HepG2 (cell line): ENCODE data around the gene SLC22A15. TPM values are rescaled to one million over a fixed set of nuclear protein-coding genes. Genes with fewer than 3 reads are reported as not detected.

Experiments used
- ATAC-seq: fragments of 200-7000 bp; cut with Tn5 transposase; 3 replicates; pipeline ENCODE4 v1.9.1; 2020; ENCODE audit warnings: mild to moderate bottlenecking, moderate library complexity
- BruUV-seq: library from RNA; stranded (reverse); fragments of 400-500 nt; replicated peaks from 2 replicates; lab custom pipeline; 2021; lab: Mats Ljungman, UMichigan
- CTCF ChIA-PET: fragments of 300-600 bp; formaldehyde crosslinking; extraction: SDS; loops from one replicate; lab custom pipeline; 2021; ENCODE audit warnings: low total read pairs, inconsistent platforms, low intra/inter-chr PET ratio; lab: Yijun Ruan, JAX
- POLR2A ChIA-PET: fragments of 350-600 bp; sonication (Branson Sonifier 250); formaldehyde crosslinking; loops from one replicate; lab custom pipeline; 2020; ENCODE audit warnings: antibody characterized with exemption, inconsistent platforms; lab: Yijun Ruan, JAX
- DNase-seq: peaks from one replicate; pipeline ENCODE4 v3.0.0-alpha.2; 2015; ENCODE audit warnings: low spot score
- FAIRE-seq: peaks from 3 replicates; lab custom pipeline; 2011; peaks lifted over from hg19 to GRCh38; lab: Jason Lieb, UNC
- H2AFZ ChIP-seq: one replicate; pipeline ENCODE4 v1.6.1; 2011; ENCODE audit warnings: low read length, inconsistent platforms
- H3K27ac ChIP-seq: fragments of 300-600 bp; 3 replicates; pipeline ENCODE4 v1.8.0; 2011; ENCODE audit warnings: mixed run types, mild to moderate bottlenecking, mixed read lengths, low read length, inconsistent platforms; ENCODE audit not compliant: insufficient read depth; ENCODE audit errors: extremely low read length
- H3K27me3 ChIP-seq, 2 experiments: fragments of 200-600 bp in 1 of 2; 2 replicates in 1 of 2; 3 replicates in 1 of 2; pipeline versions ENCODE4 v1.6.0 to v1.8.0; 2011; ENCODE audit warnings: low read length in 2 of 2, mild to moderate bottlenecking in 2 of 2, moderate library complexity in 2 of 2, inconsistent platforms in 1 of 2; ENCODE audit not compliant: insufficient read depth in 2 of 2, control insufficient read depth in 1 of 2
- H3K36me3 ChIP-seq, 2 experiments: fragments of 200-600 bp in 1 of 2; replicated peaks in 1 of 2; 2 replicates in 1 of 2; 3 replicates in 1 of 2; pipeline versions ENCODE4 v1.5.1 to v1.8.0; 2011; ENCODE audit warnings: low read length in 2 of 2, inconsistent platforms in 1 of 2; ENCODE audit not compliant: insufficient read depth in 2 of 2, control insufficient read depth in 1 of 2
- H3K4me1 ChIP-seq: 2 replicates; pipeline ENCODE4 v1.5.1; 2012; ENCODE audit warnings: low read length, inconsistent platforms; ENCODE audit not compliant: insufficient read depth
- H3K4me2 ChIP-seq: 2 replicates; pipeline ENCODE4 v1.6.0; 2011; ENCODE audit warnings: low read depth, low read length, inconsistent platforms
- H3K4me3 ChIP-seq, 3 experiments: fragments of 200-600 bp in 1 of 3; sonication (generic), shearing (Covaris generic) in 1 of 3; replicated peaks in 1 of 3; 2 replicates each; pipeline ENCODE4 v1.5.1; 2011 to 2016; ENCODE audit warnings: low read length in 3 of 3, inconsistent platforms in 2 of 3, low read depth in 2 of 3, mild to moderate bottlenecking in 2 of 3, control low read depth in 1 of 3, mixed read lengths in 1 of 3; ENCODE audit not compliant: insufficient read depth in 1 of 3
- H3K79me2 ChIP-seq: one replicate; pipeline ENCODE4 v1.6.1; 2011; ENCODE audit warnings: low read length, inconsistent platforms; ENCODE audit not compliant: insufficient read depth
- H3K9ac ChIP-seq: 2 replicates; pipeline ENCODE4 v1.6.0; 2011; ENCODE audit warnings: mild to moderate bottlenecking, low read depth, low read length, inconsistent platforms; ENCODE audit not compliant: insufficient read depth
- H3K9me3 ChIP-seq: 2 replicates; pipeline ENCODE4 v1.5.1; 2012; ENCODE audit warnings: mild to moderate bottlenecking, low read length
- H4K20me1 ChIP-seq: 2 replicates; pipeline ENCODE4 v1.6.0; 2011; ENCODE audit warnings: inconsistent platforms, mild to moderate bottlenecking, low read length, moderate library complexity; ENCODE audit not compliant: insufficient read depth
- BRF2 ChIP-seq: sonication (generic); formaldehyde crosslinking; IDR thresholded peaks from 2 replicates; pipeline ENCODE4 v1.8.1; 2022; ENCODE audit warnings: mild to moderate bottlenecking, missing genetic modification reagents
- CHD4 ChIP-seq: fragments of 200-600 bp; sonication (generic); IDR thresholded peaks from 2 replicates; pipeline ENCODE4 v1.7.0; 2017; ENCODE audit warnings: mild to moderate bottlenecking, low read length, borderline replicate concordance
- DDIT3 ChIP-seq: sonication (generic); formaldehyde crosslinking; IDR thresholded peaks from 2 replicates; pipeline ENCODE4 v1.4.0; 2020; ENCODE audit warnings: mild to moderate bottlenecking, missing genetic modification reagents
- FOSL2 ChIP-seq: sonication (generic); formaldehyde crosslinking; IDR thresholded peaks from 2 replicates; pipeline ENCODE4 v1.4.0; 2020; ENCODE audit warnings: missing genetic modification reagents
- HOXA7 ChIP-seq: sonication (generic); formaldehyde crosslinking; IDR thresholded peaks from 2 replicates; pipeline ENCODE4 v1.8.1; 2022; ENCODE audit warnings: mild to moderate bottlenecking, missing genetic modification reagents, moderate library complexity
- ZBTB39 ChIP-seq: sonication (generic); formaldehyde crosslinking; IDR thresholded peaks from 2 replicates; pipeline ENCODE4 v1.5.0; 2020; ENCODE audit warnings: missing genetic modification reagents
- ZFP36 ChIP-seq: fragments of 150-350 bp; IDR thresholded peaks from 2 replicates; pipeline ENCODE4 v1.6.1; 2018; ENCODE audit warnings: borderline replicate concordance, low read length, low read depth; ENCODE audit not compliant: partially characterized antibody
- ZFX ChIP-seq: sonication (generic); formaldehyde crosslinking; IDR thresholded peaks from 2 replicates; pipeline ENCODE4 v1.4.0; 2020; ENCODE audit warnings: mild to moderate bottlenecking, low read depth, missing genetic modification reagents, moderate library complexity
- ZIK1 ChIP-seq: sonication (generic); formaldehyde crosslinking; IDR thresholded peaks from 2 replicates; pipeline ENCODE4 v1.5.0; 2020; ENCODE audit warnings: mild to moderate bottlenecking, low read depth, missing genetic modification reagents, borderline replicate concordance
- ZNF598 ChIP-seq: sonication (generic); formaldehyde crosslinking; IDR thresholded peaks from 2 replicates; pipeline ENCODE4 v1.5.1; 2020; ENCODE audit warnings: mild to moderate bottlenecking, missing genetic modification reagents, borderline replicate concordance
- WGBS: methylation state at CpG from one replicate; pipeline ENCODE4 v1.1.6; 2017; ENCODE audit warnings: low lambda C conversion rate; 5-methylcytosine and 5-hydroxymethylcytosine counted together
- in situ Hi-C: cut with HindIII; loops from 2 replicates; pipeline ENCODE4 v1.10.0; 2017; ENCODE audit warnings: low pct_unique_long_range_greater_than_20kb; ENCODE audit not compliant: extremely low pct_ligation_motif_present
- intact Hi-C: fragments of 100-400 bp; cut with micrococcal nuclease; formaldehyde crosslinking; loops from one replicate; pipeline ENCODE4 v1.10.0; 2022; ENCODE audit not compliant: unreplicated experiment
- polyA plus RNA-seq, 8 experiments: library from polyadenylated mRNA; depleted of rRNA in 3 of 8; stranded (reverse) in 7 of 8; unstranded in 1 of 8; fragments of >200 nt; fragmentation: Illumina TruSeq in 4 of 8; extraction: Trizol in 4 of 8; gene quantifications; 2 replicates each; pipeline versions ENCODE4 v1.2.1 to v1.2.3, GENCODE V29; 2011 to 2016; ENCODE audit warnings: low read depth in 4 of 8, missing spikeins in 1 of 8, mixed read lengths in 1 of 8; ENCODE audit not compliant: insufficient read depth in 1 of 8
- total RNA-seq, 5 experiments: library from RNA; depleted of rRNA; stranded (reverse); fragments of >200 nt; fragmentation: Illumina TruSeq; extraction: Trizol; gene quantifications; 2 replicates each; pipeline ENCODE4 v1.2.3, GENCODE V29; 2016; ENCODE audit warnings: low read depth in 1 of 5
- TF ChIP-seq, protein P1 (sequence below): sonication (generic); formaldehyde crosslinking; IDR thresholded peaks from 2 replicates; pipeline ENCODE4 v1.8.0; 2022; ENCODE audit warnings: missing genetic modification reagents, mild to moderate bottlenecking, moderate library complexity, borderline replicate concordance

The SLC22A15 gene
- total and polyA plus RNA-seq, 2 of the 13 experiments (the other 11 are each of a cell fraction or from before 2014, with no cell fraction given), result 0.24 to 1.7 TPM

GRCh38 chr1:116076831-116077230 lies 100.5 kb downstream of the SLC22A15 start:
- Histone ChIP-seq H3K27me3 (no peaks in the 10 kb centered on the region), H3K9ac (no peak overlapping the region), H3K9me3 (no peaks in the 10 kb centered on the region), H4K20me1 (no peaks in the 10 kb centered on the region), H2AFZ (no peak overlapping the region), H3K27ac (no peak overlapping the region), H3K4me1 (no peaks in the 10 kb centered on the region), H3K4me2 (no peak overlapping the region), H3K4me3 (no peak overlapping the region), H3K36me3 (no peaks in the 10 kb centered on the region), H3K79me2 (no peaks in the 10 kb centered on the region)
- FAIRE-seq (no peak), DNase-seq (no peak), ATAC-seq (no peak)
- no TSS peak for BruUV-seq
- intact Hi-C loops (no loop called here), in situ Hi-C loops (no loop called here)
- CTCF ChIA-PET, result no interaction called here
- TF ChIP-seq BRF2 (CRISPR knock-in tag), result no peak
- no peak for TF ChIP-seq ZFX
- TF ChIP-seq CHD4, result no peak
- TF ChIP-seq FOSL2 (CRISPR knock-in tag), result no peak
- TF ChIP-seq HOXA7 (CRISPR knock-in tag), result no peak
- no peak for TF ChIP-seq ZNF598 (CRISPR knock-in tag)
- 16% methylated on average over 3 of the region's 3 CpGs for WGBS
- POLR2A ChIA-PET, result no interaction called here

DNA sequence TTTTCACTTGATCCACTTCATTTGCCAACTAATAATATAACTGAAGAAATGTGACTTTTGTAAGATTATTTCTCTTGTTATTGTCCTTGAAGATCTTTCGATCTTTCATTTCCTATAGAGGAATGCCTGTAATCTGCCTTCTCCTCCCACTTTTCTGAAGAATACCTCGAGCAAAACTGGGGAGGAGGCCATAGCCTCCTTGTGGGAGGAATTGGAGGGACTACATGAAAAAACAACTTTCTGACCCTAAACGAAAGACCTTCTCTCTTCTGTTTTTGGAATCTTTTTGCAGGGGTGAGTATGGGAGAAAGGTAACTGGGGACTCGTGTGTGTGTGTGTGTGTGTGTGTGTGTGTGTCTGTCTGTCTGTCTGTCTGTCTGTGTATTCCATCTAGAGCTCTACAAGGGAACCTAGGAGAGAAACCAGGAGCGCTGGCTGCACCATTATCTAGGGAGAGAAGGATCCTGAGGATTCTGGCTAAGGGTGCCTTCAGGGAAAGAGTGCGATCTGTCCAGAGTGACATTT lies 102.4 kb downstream of the SLC22A15 start:
- no peaks in the 10 kb centered on the region for H3K79me2 ChIP-seq
- H3K4me1 ChIP-seq, result no peaks in the 10 kb centered on the region
- no peaks in the 10 kb centered on the region for H3K36me3 ChIP-seq
- no peak overlapping the region for H3K4me3 ChIP-seq
- intact Hi-C loops (no loop called here), in situ Hi-C loops (no loop called here)
- H4K20me1 ChIP-seq, result no peaks in the 10 kb centered on the region
- no peak overlapping the region for H2AFZ ChIP-seq
- H3K9ac ChIP-seq, result no peak overlapping the region
- FAIRE-seq, result no peak
- H3K27me3 ChIP-seq, result no peaks in the 10 kb centered on the region
- ChIA-PET CTCF (no interaction called here), POLR2A (no interaction called here)
- DNase-seq, result no peak
- H3K4me2 ChIP-seq, result no peak overlapping the region
- H3K9me3 ChIP-seq, result no peaks in the 10 kb centered on the region
- 29% methylated on average over 6 of the region's 6 CpGs for WGBS
- no peak for ATAC-seq
- H3K27ac ChIP-seq, result no peak overlapping the region
- no TSS peak for BruUV-seq
- TF ChIP-seq, protein P1, sequence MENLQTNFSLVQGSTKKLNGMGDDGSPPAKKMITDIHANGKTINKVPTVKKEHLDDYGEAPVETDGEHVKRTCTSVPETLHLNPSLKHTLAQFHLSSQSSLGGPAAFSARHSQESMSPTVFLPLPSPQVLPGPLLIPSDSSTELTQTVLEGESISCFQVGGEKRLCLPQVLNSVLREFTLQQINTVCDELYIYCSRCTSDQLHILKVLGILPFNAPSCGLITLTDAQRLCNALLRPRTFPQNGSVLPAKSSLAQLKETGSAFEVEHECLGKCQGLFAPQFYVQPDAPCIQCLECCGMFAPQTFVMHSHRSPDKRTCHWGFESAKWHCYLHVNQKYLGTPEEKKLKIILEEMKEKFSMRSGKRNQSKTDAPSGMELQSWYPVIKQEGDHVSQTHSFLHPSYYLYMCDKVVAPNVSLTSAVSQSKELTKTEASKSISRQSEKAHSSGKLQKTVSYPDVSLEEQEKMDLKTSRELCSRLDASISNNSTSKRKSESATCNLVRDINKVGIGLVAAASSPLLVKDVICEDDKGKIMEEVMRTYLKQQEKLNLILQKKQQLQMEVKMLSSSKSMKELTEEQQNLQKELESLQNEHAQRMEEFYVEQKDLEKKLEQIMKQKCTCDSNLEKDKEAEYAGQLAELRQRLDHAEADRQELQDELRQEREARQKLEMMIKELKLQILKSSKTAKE (CRISPR knock-in tag), result no peak
- no peak for TF ChIP-seq ZIK1 (CRISPR knock-in tag)
- no peak for TF ChIP-seq ZBTB39
- no peak for TF ChIP-seq DDIT3 (CRISPR knock-in tag)
- no peak for TF ChIP-seq ZFP36
